ENCODE results near the gene BYSL. TPM values are rescaled to one million over a fixed set of nuclear protein-coding genes. Genes with fewer than 3 reads are reported as not detected.
A peak's percentile ranks its signal among the peaks of the same experiment; 100 is the strongest.

The BYSL gene, protein sequence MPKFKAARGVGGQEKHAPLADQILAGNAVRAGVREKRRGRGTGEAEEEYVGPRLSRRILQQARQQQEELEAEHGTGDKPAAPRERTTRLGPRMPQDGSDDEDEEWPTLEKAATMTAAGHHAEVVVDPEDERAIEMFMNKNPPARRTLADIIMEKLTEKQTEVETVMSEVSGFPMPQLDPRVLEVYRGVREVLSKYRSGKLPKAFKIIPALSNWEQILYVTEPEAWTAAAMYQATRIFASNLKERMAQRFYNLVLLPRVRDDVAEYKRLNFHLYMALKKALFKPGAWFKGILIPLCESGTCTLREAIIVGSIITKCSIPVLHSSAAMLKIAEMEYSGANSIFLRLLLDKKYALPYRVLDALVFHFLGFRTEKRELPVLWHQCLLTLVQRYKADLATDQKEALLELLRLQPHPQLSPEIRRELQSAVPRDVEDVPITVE
- total RNA-seq (2011; cell fraction: chromatin; rRNA removed; ENCODE audit: low replicate concordance) = 24.3 and 66.7 TPM in 2 replicates
- 56.6 and 60.5 TPM in 2 replicates for total RNA-seq (2011; cell fraction: nucleolus; rRNA removed)
- 38.7 and 41.2 TPM in 2 replicates for total RNA-seq (2011; cell fraction: nucleoplasm; rRNA removed)
- total RNA-seq (2014; rRNA removed) = 53.4 and 65.4 TPM in 2 replicates
- 28.9 and 36.2 TPM in 2 replicates for total RNA-seq (2014; rRNA removed; fragmentation: Illumina TruSeq; extraction: Trizol)
- total RNA-seq (2015; rRNA removed; fragmentation: Illumina TruSeq; extraction: Trizol) = 49.1 and 52.1 TPM in 2 replicates
- 90.6 and 92.3 TPM in 2 replicates for total RNA-seq (2021)
- 70.0 and 70.2 TPM in 2 replicates for polyA plus RNA-seq (2011; rRNA removed)
- 57.8 and 85.0 TPM in 2 replicates for polyA plus RNA-seq (2011; cell fraction: cytosol; rRNA removed)
- 67.9 and 100 TPM in 2 replicates for polyA plus RNA-seq (2011; cell fraction: nucleus; rRNA removed)
- polyA plus RNA-seq (2012) = 45.5 and 56.6 TPM in 2 replicates
- 67.7 and 73.2 TPM in 2 replicates for polyA plus RNA-seq (2014; fragmentation: Illumina TruSeq; extraction: Trizol)
- polyA plus RNA-seq (2014; fragmentation: Nextera tagmentation; extraction: Ambion mirVana) = 10 to 100 TPM; 22.2 to 25.8 TPM
- polyA plus RNA-seq (2014; rRNA removed) = 68.2 and 90.7 TPM in 2 replicates
- polyA minus RNA-seq (2011; rRNA and poly(A)+ RNA removed) = 38.0 and 44.7 TPM in 2 replicates
- polyA minus RNA-seq (2011; cell fraction: cytosol; rRNA and poly(A)+ RNA removed) = 42.5 and 53.4 TPM in 2 replicates
- polyA minus RNA-seq (2011; cell fraction: nucleus; rRNA and poly(A)+ RNA removed) = 30.7 and 40.4 TPM in 2 replicates
- Bru-seq, nascent RNA = percentile 94 among the genes with signal in this experiment
- BruChase-seq, experiment 1, labeled RNA remaining after a 2-hour chase = percentile 90 among the genes with signal in this experiment
- percentile 90 among the genes with signal in this experiment for BruChase-seq, experiment 2, labeled RNA remaining after a 6-hour chase
- long read RNA-seq, experiment 1, transcript BYSL-201 (7 exons, 2,029 nt) = major isoform, 136 of 175 reads
- long read RNA-seq, experiment 1, partial matches to known transcripts = 35 of 175 reads
- long read RNA-seq, experiment 1, other reads (novel, unspliced or antisense) = 4 of 175 reads
- long read RNA-seq, experiment 2, transcript BYSL-201 (7 exons, 2,029 nt) = major isoform, 102 of 143 reads
- long read RNA-seq, experiment 2, partial matches to known transcripts = 29 of 143 reads
- long read RNA-seq, experiment 2, other reads (novel, unspliced or antisense) = 12 of 143 reads
- long read RNA-seq, experiment 3, transcript BYSL-201 (7 exons, 2,029 nt) = major isoform, 81 of 89 reads
- long read RNA-seq, experiment 3, partial matches to known transcripts = 5 of 89 reads
- long read RNA-seq, experiment 3, other reads (novel, unspliced or antisense) = 2 of 89 reads

DNA sequence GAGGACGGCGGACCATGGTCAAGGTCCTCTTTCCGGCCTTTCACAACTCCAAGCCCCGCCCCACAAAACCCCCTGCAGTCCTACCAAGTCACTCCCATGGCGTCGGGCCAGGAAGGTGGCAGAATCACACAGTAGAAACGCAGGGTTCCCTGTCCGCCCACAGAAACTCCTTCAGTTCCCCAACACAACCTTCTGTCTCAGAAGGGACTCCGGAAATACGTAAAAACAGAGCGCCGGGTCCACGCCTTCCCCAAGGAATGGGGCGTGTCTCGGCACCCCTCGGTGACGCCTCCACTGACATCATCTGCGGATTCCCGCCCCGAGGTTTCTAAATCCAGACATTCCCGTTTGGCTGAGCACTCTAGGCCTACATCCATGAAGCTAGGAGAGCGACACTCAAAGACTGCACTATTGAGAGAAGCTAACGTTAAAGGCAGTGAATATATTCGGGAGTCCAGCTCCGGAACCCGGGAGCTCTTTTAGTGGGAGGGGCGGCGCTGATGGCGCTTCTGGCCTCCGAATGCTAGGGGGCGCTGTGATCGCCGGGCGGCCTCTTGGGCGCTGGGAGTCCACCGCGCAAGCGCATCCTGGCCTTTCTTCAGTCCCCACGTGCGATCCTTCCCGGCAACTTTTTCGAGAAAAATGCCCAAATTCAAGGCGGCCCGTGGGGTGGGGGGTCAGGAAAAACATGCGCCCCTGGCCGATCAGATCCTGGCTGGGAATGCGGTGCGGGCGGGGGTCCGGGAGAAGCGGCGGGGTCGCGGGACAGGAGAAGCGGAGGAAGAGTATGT, at the start of gene BYSL, which contains the start of gene MED20:
Gene BYSL, plus strand, starts transcription at position 579 of the 791 bp plus-strand sequence. Its CDS starts 64 bp downstream, at position 643.
Gene MED20, minus strand, starts transcription at position 219 of the 791 bp plus-strand sequence. Its CDS starts 121 bp downstream, at position 98.
- FAIRE-seq (peak; percentile 92), DNase-seq (ENCODE audit: extremely low read depth in 1 of 4, low spot score in 3 of 4) (peak; percentile 95 to 98 (median 96)), ATAC-seq (peak; percentile 89)
- H3K4me1 ChIP-seq (replicated peaks in 1 of 2; ENCODE audit: control insufficient read depth in 2 of 2, insufficient read depth in 2 of 2, low read length in 2 of 2) = peaks cover 14 to 16% of the 10 kb centered on the region in 2 experiments; a peak in 4 of 5 replicates
- BruUV-seq (replicated peaks) = no TSS peak
- in situ Hi-C loops (cut with MboI) (no loop called here), intact Hi-C loops (cut with micrococcal nuclease) (loop anchor here (1.0 to 5.0 kb wide), 3 partner anchors 15 to 134 kb away; partner anchors contain the start of gene TOMM6)
- H3K79me2 ChIP-seq (ENCODE audit: control insufficient read depth, insufficient read depth, low read length) = peaks cover 80% of the 10 kb centered on the region
- peak within 1 kb of the TSS; percentile 82 for H3K4me3 ChIP-seq
- no peaks in the 10 kb centered on the region for H3K27me3 ChIP-seq (ENCODE audit: control insufficient read depth in 2 of 2, insufficient read depth in 2 of 2, low read length in 2 of 2)
- H4K20me1 ChIP-seq (replicated peaks; ENCODE audit: control insufficient read depth, insufficient read depth, low read length) = 0 out of 2 replicates have a peak, but pooled peaks cover 4% of the 10 kb centered on the region
- H3K9ac ChIP-seq (ENCODE audit: insufficient read depth in 1 of 2, low read depth in 2 of 2, low read length in 2 of 2) = peak within 1 kb of the TSS; percentile 98
- WGBS (ENCODE audit: insufficient coverage, low coverage, missing lambda C conversion rate) = under 1% methylated on average over 49 of the region's 55 CpGs
- ChIA-PET CTCF (ENCODE audit: low intra/inter-chr PET ratio) (interaction anchor here (0.8 to 2.6 kb wide), 3 partner anchors 123 to 135 kb away, joined by 4 to 11 read pairs (median 9); partner anchors contain the start of gene TOMM6), POLR2A (interaction anchor here (0.6 to 11.8 kb wide), 22 partner anchors 11 to 827 kb away, joined by 3 to 166 read pairs (median 4); partner anchors contain the start of genes CCND3 and TOMM6)
- H3K9me1 ChIP-seq (ENCODE audit: control insufficient read depth, insufficient read depth, low read length) = no peaks in the 10 kb centered on the region
- peak within 1 kb of the TSS; percentile 98 for H3K27ac ChIP-seq (ENCODE audit: extremely low read depth, low read depth, low read length)
- peaks cover 47% of the 10 kb centered on the region for H3K36me3 ChIP-seq (ENCODE audit: control insufficient read depth, insufficient read depth, low read length)
- peak within 1 kb of the TSS; percentile 96 for H3K4me2 ChIP-seq (ENCODE audit: insufficient read depth, low read length)
- H3K9me3 ChIP-seq (replicated peaks; ENCODE audit: control insufficient read depth, insufficient read depth, low read depth, low read length) = no peaks in the 10 kb centered on the region
- peak within 1 kb of the TSS; percentile 98 for H2AFZ ChIP-seq (ENCODE audit: low read depth, low read length)
- TF ChIP-seq MAZ (CRISPR knock-in tag; conservative IDR thresholded peaks at IDR 0.05 in 1 of 2, IDR thresholded peaks at IDR 0.05 in 1 of 2) (peak; percentile 82 to 85), RBM22 (IDR thresholded peaks at IDR 0.05; ENCODE audit: low read depth, low read length, poor library complexity, severe bottlenecking) (peak; percentile 78), ZNF316 (IDR thresholded peaks at IDR 0.05) (no peak), EP300 (IDR thresholded peaks at IDR 0.05; ENCODE audit: low read length) (peak; percentile 43; the same call in 1 of the 2 replicates), ZNF146 (CRISPR knock-in tag; IDR thresholded peaks at IDR 0.05; ENCODE audit: unreplicated experiment) (peak; percentile 1), NELFE (IDR thresholded peaks at IDR 0.05; ENCODE audit: insufficient read depth, insufficient read length) (no peak), CHD1 (IDR thresholded peaks at IDR 0.05; ENCODE audit: low read length) (peak; percentile 62), C11orf30 (IDR thresholded peaks at IDR 0.05; ENCODE audit: low read depth) (peak; percentile 98), ZNF436 (CRISPR knock-in tag; IDR thresholded peaks at IDR 0.05) (no peak; the same call in 1 of the 2 replicates), ZNF239 (CRISPR knock-in tag; IDR thresholded peaks at IDR 0.05) (no peak), ZNF778 (CRISPR knock-in tag; IDR thresholded peaks at IDR 0.05) (no peak)
- TF ChIP-seq, protein P1, sequence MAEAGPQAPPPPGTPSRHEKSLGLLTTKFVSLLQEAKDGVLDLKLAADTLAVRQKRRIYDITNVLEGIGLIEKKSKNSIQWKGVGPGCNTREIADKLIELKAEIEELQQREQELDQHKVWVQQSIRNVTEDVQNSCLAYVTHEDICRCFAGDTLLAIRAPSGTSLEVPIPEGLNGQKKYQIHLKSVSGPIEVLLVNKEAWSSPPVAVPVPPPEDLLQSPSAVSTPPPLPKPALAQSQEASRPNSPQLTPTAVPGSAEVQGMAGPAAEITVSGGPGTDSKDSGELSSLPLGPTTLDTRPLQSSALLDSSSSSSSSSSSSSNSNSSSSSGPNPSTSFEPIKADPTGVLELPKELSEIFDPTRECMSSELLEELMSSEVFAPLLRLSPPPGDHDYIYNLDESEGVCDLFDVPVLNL (CRISPR knock-in tag; IDR thresholded peaks at IDR 0.05; ENCODE audit: low read depth) = no peak; the same call in 1 of the 2 replicates
- TF ChIP-seq, protein P2, sequence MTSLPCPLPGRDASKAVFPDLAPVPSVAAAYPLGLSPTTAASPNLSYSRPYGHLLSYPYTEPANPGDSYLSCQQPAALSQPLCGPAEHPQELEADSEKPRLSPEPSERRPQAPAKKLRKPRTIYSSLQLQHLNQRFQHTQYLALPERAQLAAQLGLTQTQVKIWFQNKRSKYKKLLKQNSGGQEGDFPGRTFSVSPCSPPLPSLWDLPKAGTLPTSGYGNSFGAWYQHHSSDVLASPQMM (CRISPR knock-in tag; IDR thresholded peaks at IDR 0.05) = no peak
